Neural progenitor cell (in vitro differentiated cells): ENCODE results near the gene CAP1. TPM values are rescaled to one million over a fixed set of nuclear protein-coding genes. Genes with fewer than 3 reads are reported as not detected.
"Not testable (repeated sequence)": the region's sequence is repeated elsewhere in the genome, so short reads cannot be mapped to it uniquely, and the experiment has no call there.

Source experiments
- DNase-seq: peaks from one replicate; pipeline ENCODE4 v3.0.0-alpha.2; 2016; ENCODE audit warnings: low spot score
- H2AFZ ChIP-seq: fragments of 200-600 bp; sonication (generic); replicated peaks from 2 replicates; pipeline ENCODE4 v1.6.1; 2016; ENCODE audit warnings: antibody characterized with exemption
- H3F3A ChIP-seq: fragments of 200-600 bp; sonication (generic); 2 replicates; pipeline ENCODE4 v1.6.1; 2016; ENCODE audit warnings: antibody characterized with exemption, low read depth
- H3K27ac ChIP-seq: fragments of 200-600 bp; sonication (generic); 2 replicates; pipeline ENCODE4 v1.5.1; 2016; ENCODE audit warnings: mild to moderate bottlenecking
- H3K27me3 ChIP-seq: fragments of 200-600 bp; sonication (generic); 2 replicates; pipeline ENCODE4 v1.6.1; 2016; ENCODE audit warnings: mild to moderate bottlenecking, moderate library complexity
- H3K36me3 ChIP-seq: fragments of 200-600 bp; sonication (generic); 2 replicates; pipeline ENCODE4 v1.5.1; 2016
- H3K4me1 ChIP-seq: fragments of 200-600 bp; sonication (generic); 2 replicates; pipeline ENCODE4 v1.6.1; 2016; ENCODE audit warnings: mixed run types
- H3K4me2 ChIP-seq: fragments of 200-600 bp; sonication (generic); 2 replicates; pipeline ENCODE4 v1.6.1; 2016
- H3K4me3 ChIP-seq: fragments of 200-600 bp; sonication (generic); 2 replicates; pipeline ENCODE4 v1.5.1; 2016
- H3K79me2 ChIP-seq: fragments of 200-600 bp; sonication (generic); 2 replicates; pipeline ENCODE4 v1.6.1; 2016; ENCODE audit warnings: low read depth
- H3K9ac ChIP-seq: fragments of 200-600 bp; sonication (generic); 2 replicates; pipeline ENCODE4 v1.6.1; 2016
- H3K9me3 ChIP-seq: fragments of 200-600 bp; sonication (generic); 2 replicates; pipeline ENCODE4 v1.5.1; 2016; ENCODE audit warnings: low read depth
- H4K20me1 ChIP-seq: fragments of 200-600 bp; sonication (generic); 2 replicates; pipeline ENCODE4 v1.6.1; 2016; ENCODE audit warnings: low read depth
- H3K27ac Mint-ChIP-seq: 3 replicates; pipeline ENCODE4 v1.8.0; 2021; ENCODE audit warnings: mixed read lengths
- H3K27me3 Mint-ChIP-seq: 2 replicates; pipeline ENCODE4 v1.8.0; 2022; ENCODE audit warnings: low read depth, mild to moderate bottlenecking, inconsistent platforms, moderate library complexity, mixed read lengths; ENCODE audit not compliant: insufficient read depth
- H3K36me3 Mint-ChIP-seq: 3 replicates; pipeline ENCODE4 v1.8.0; 2021; ENCODE audit warnings: mixed read lengths
- H3K4me1 Mint-ChIP-seq: 3 replicates; pipeline ENCODE4 v1.8.0; 2021; ENCODE audit warnings: mixed read lengths
- H3K4me3 Mint-ChIP-seq: 3 replicates; pipeline ENCODE4 v1.8.0; 2021; ENCODE audit warnings: mild to moderate bottlenecking, moderate library complexity, mixed read lengths
- H3K9me3 Mint-ChIP-seq: 3 replicates; pipeline ENCODE4 v1.8.0; 2020; ENCODE audit warnings: mixed read lengths
- EZH2 ChIP-seq: fragments of 200-600 bp; sonication (generic); IDR thresholded peaks from 2 replicates; pipeline ENCODE4 v1.6.1; 2017; ENCODE audit warnings: antibody characterized with exemption, mild to moderate bottlenecking, moderate library complexity
- EZH2phosphoT487 ChIP-seq: fragments of 200-600 bp; sonication (generic); IDR thresholded peaks from 2 replicates; pipeline ENCODE4 v1.6.1; 2017; ENCODE audit warnings: antibody characterized with exemption
- total RNA-seq: library from RNA; depleted of rRNA; stranded (reverse); fragments of >200 nt; gene quantifications from 2 replicates; pipeline ENCODE4 v1.2.3, GENCODE V29; 2015; ENCODE audit warnings: low replicate concordance
- TF ChIP-seq, protein P1 (sequence below): fragments of 200-600 bp; sonication (generic); IDR thresholded peaks from 2 replicates; pipeline ENCODE4 v1.5.1; 2017; ENCODE audit warnings: antibody characterized with exemption, mild to moderate bottlenecking

The CAP1 gene
- total RNA-seq, 1 donor from 2014 or later, result 150 TPM

DNA sequence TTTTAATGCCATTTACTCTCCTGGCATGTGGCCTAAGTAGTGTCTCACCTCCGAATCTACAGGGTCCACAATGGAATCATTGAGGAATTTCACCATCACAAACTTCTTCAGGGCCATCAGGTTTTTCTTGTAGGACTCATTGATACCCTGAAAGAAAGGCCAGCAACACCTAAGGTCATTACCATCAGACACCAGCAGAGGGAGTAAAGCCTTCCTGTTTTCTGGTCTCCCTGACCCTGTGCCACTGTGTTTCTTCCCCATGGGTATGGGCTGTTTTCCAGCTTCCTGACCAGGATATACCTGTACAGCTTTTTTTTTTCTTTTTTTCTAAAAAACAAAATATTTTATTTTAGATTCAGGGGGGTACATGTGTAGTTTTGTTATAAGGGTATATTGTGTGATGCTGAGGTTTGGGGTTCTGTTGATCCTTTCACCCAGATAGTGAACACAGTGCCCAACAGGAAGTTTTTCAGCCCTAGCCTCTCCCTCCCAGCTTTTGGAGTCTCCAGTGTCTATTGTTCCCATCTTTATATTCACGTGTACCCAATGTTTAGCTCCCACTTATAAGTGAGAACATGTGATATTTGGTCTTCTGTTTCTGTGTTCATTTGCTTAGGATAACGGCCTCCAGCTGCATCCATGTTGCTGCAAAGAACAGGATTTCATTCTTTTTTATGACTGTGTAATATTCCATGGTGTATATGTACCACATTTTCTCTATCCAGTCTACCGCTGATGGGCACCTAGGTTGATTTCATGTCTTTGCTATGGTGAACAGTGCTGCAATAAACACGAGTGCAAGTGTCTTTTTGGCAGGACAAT is 38.2 kb downstream of the CAP1 start:
- H3K4me1 ChIP-seq, result no peaks in the 10 kb centered on the region
- TF ChIP-seq, protein P1, sequence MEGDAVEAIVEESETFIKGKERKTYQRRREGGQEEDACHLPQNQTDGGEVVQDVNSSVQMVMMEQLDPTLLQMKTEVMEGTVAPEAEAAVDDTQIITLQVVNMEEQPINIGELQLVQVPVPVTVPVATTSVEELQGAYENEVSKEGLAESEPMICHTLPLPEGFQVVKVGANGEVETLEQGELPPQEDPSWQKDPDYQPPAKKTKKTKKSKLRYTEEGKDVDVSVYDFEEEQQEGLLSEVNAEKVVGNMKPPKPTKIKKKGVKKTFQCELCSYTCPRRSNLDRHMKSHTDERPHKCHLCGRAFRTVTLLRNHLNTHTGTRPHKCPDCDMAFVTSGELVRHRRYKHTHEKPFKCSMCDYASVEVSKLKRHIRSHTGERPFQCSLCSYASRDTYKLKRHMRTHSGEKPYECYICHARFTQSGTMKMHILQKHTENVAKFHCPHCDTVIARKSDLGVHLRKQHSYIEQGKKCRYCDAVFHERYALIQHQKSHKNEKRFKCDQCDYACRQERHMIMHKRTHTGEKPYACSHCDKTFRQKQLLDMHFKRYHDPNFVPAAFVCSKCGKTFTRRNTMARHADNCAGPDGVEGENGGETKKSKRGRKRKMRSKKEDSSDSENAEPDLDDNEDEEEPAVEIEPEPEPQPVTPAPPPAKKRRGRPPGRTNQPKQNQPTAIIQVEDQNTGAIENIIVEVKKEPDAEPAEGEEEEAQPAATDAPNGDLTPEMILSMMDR, result peak; percentile 74
- TF ChIP-seq EZH2phosphoT487 (no peak), EZH2 (no peak)
- Mint-ChIP-seq H3K9me3 (no peaks in the 10 kb centered on the region), H3K27ac (no peak overlapping the region), H3K36me3 (peaks cover 8% of the 10 kb centered on the region), H3K4me1 (no peaks in the 10 kb centered on the region), H3K27me3 (peaks cover 8% of the 10 kb centered on the region), H3K4me3 (no peak overlapping the region)
- H3F3A ChIP-seq, result no peaks in the 10 kb centered on the region
- H3K9ac ChIP-seq, result no peak overlapping the region
- H3K4me2 ChIP-seq, result no peak overlapping the region
- H3K27ac ChIP-seq, result no peak overlapping the region
- H4K20me1 ChIP-seq, result no peaks in the 10 kb centered on the region
- no peak overlapping the region for H2AFZ ChIP-seq
- no peaks in the 10 kb centered on the region for H3K36me3 ChIP-seq
- H3K79me2 ChIP-seq, result no peaks in the 10 kb centered on the region
- no peak overlapping the region for H3K4me3 ChIP-seq
- DNase-seq, result peak; percentile 69
- H3K9me3 ChIP-seq, result no peaks in the 10 kb centered on the region
- H3K27me3 ChIP-seq, result no peaks in the 10 kb centered on the region

DNA sequence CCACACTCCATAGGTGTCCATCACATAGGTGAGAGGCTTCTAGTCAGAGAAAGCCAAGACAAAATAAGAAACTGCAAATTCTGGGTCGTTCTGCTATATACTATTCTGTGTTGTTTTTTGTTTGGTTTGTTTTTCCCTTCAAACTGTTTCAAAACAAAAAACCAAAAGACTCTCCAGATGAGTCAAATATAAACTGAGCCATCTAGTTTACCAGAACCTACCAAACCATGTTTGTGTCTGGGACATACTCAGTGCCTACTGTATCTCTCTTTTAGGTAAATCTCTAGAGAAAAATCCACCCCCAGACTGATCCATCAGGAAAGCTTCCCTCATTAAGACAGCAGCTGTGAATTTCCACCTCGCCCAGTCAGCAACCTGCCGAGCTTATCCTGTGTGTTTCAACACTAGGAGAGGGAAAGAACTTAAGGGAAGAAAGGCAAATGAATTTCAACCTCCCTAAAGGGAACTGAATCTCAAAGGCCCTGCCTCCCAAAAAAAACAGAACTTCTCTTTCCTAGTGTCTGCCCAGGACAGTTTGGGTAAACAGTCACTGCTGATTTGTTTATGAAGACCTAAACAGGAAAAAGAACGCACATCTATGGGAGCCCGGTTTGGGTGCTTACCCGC is 39.4 kb downstream of the CAP1 start:
- Histone ChIP-seq H3K27ac (no peak overlapping the region), H4K20me1 (peaks cover 3% of the 10 kb centered on the region), H3K4me1 (no peaks in the 10 kb centered on the region), H3K4me3 (no peak overlapping the region), H3K4me2 (no peak overlapping the region), H3K27me3 (no peaks in the 10 kb centered on the region), H2AFZ (no peak overlapping the region), H3K36me3 (no peaks in the 10 kb centered on the region), H3K9ac (no peak overlapping the region), H3K79me2 (no peaks in the 10 kb centered on the region), H3F3A (no peaks in the 10 kb centered on the region), H3K9me3 (no peaks in the 10 kb centered on the region)
- Mint-ChIP-seq H3K36me3 (peaks cover 10% of the 10 kb centered on the region), H3K4me3 (no peak overlapping the region), H3K9me3 (no peaks in the 10 kb centered on the region), H3K27ac (no peak overlapping the region), H3K4me1 (no peaks in the 10 kb centered on the region), H3K27me3 (peaks cover 6% of the 10 kb centered on the region)
- TF ChIP-seq EZH2 (no peak), EZH2phosphoT487 (no peak)
- DNase-seq, result no peak

DNA sequence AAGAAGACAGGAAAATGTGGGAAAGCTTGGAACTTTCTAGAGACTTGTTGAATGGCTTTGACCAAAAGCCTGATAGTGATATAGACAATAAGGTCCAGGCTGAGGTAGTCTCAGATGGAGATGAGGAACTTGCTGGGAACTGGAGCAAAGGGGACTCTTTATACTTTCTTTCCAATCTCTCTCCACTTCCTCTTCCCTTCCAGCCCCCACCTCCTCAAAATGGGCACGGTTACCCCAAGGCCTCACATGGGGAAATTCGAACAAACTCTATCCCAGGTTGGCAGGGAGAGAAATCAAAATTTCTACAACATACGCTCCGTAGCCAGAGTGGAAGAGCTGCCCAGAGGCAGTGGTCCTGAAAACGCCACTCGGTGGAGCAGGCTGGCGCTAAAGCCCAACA is 41.3 kb downstream of the CAP1 start:
- no peak overlapping the region for H3K4me3 Mint-ChIP-seq
- no peak overlapping the region for H3K4me2 ChIP-seq
- no peak for TF ChIP-seq EZH2
- no peak for TF ChIP-seq EZH2phosphoT487
- TF ChIP-seq, protein P1, result no peak
- no peak overlapping the region for H3K27ac Mint-ChIP-seq
- H3K27ac ChIP-seq, result no peak overlapping the region
- peaks cover 3% of the 10 kb centered on the region for H4K20me1 ChIP-seq
- H3K79me2 ChIP-seq, result no peaks in the 10 kb centered on the region
- no peaks in the 10 kb centered on the region for H3K36me3 ChIP-seq
- H3K4me3 ChIP-seq, result no peak overlapping the region
- H3K27me3 ChIP-seq, result no peaks in the 10 kb centered on the region
- H3K9me3 ChIP-seq, result no peaks in the 10 kb centered on the region
- H3F3A ChIP-seq, result peaks cover 4% of the 10 kb centered on the region
- no peak overlapping the region for H2AFZ ChIP-seq
- peaks cover 4% of the 10 kb centered on the region for H3K27me3 Mint-ChIP-seq
- no peaks in the 10 kb centered on the region for H3K4me1 ChIP-seq
- no peaks in the 10 kb centered on the region for H3K4me1 Mint-ChIP-seq
- no peak for DNase-seq
- H3K36me3 Mint-ChIP-seq, result peaks cover 15% of the 10 kb centered on the region
- H3K9ac ChIP-seq, result no peak overlapping the region
- H3K9me3 Mint-ChIP-seq, result no peaks in the 10 kb centered on the region

DNA sequence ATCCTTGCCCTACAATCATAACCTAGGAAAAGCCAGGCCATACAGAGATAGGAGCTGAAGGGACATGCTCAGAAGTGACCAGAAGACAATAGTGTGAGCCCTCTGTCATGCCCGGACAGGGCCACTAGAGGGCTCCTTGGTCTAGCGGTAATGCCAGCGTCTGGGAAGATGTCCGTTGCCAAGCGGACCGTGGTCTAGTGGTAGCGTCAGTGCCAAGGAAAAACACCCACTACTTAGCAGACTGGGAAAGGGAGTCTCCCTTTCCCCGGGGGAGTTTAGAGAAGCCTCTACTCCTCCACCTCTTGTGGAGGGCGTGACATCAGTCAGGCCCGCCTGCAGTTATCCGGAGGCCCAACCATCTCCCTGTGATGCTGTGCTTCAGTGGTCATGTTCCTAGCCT is 44.2 kb downstream of the CAP1 start:
- not testable (repeated sequence) for H3K4me3 ChIP-seq, H3K4me2 ChIP-seq, H4K20me1 ChIP-seq, H3K27ac Mint-ChIP-seq, H3K79me2 ChIP-seq, H3K9me3 Mint-ChIP-seq, H2AFZ ChIP-seq, H3K4me1 Mint-ChIP-seq, H3K9ac ChIP-seq, H3K27ac ChIP-seq, H3K36me3 ChIP-seq, H3K4me3 Mint-ChIP-seq, H3K27me3 Mint-ChIP-seq, H3K9me3 ChIP-seq, H3K4me1 ChIP-seq, H3F3A ChIP-seq, H3K27me3 ChIP-seq
- peak; percentile 68 for DNase-seq
- peaks cover 24% of the 10 kb centered on the region for H3K36me3 Mint-ChIP-seq
- TF ChIP-seq, protein P1, result peak; percentile 67
